Measurements from ENCODE around the gene TMEM161B.

DNA sequence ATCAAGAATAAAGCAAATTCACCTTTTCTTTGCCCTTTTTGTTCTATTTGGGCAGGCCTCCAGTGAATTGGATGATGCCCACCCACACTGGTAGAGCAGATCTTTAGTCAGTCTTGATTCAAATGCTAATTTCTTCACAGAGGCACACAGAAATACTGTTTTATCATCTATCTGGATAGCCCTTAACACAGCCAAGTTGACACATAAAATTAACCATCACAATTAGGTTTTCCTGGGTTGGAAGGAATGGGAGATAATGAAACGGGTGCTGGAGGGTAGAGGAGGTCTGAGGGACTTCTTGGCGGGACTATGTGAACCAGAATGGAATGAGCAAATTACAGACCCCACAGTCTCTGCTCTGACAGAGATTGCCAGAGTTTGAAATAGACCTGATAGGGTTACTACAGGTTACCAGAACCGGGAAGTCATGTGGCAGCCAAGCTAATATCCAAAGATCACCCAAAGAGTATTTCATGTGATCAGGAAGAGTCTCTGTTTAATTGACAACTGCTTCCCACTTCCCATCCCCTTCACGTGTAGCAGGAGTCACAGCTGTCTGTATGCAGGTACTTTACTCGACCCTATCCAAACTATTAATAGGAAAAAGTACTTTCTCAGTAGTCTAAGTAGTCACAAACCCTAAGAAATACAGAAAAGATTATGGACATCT is 20.0 kb upstream of the TMEM161B start:
- TF ChIP-seq, protein P1, sequence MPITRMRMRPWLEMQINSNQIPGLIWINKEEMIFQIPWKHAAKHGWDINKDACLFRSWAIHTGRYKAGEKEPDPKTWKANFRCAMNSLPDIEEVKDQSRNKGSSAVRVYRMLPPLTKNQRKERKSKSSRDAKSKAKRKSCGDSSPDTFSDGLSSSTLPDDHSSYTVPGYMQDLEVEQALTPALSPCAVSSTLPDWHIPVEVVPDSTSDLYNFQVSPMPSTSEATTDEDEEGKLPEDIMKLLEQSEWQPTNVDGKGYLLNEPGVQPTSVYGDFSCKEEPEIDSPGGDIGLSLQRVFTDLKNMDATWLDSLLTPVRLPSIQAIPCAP (CRISPR knock-in tag; IDR thresholded peaks at IDR 0.05; ENCODE audit: low read depth): no peak
- TF ChIP-seq JUNB (CRISPR knock-in tag; IDR thresholded peaks at IDR 0.05; ENCODE audit: borderline replicate concordance): no peak
- no peak for TF ChIP-seq ZBTB1 (CRISPR knock-in tag; IDR thresholded peaks at IDR 0.05; ENCODE audit: borderline replicate concordance)
- no peak for TF ChIP-seq CHD2 (IDR thresholded peaks at IDR 0.05; ENCODE audit: low read depth, low read length)

All from HepG2 (cell line).